MM.1S (cell line): Measurements from ENCODE around the gene LOXHD1.

ENCODE experiments used
- DNase-seq: peaks from one replicate; pipeline ENCODE4 v3.0.0-alpha.2; 2015
- H2AFZ ChIP-seq: fragments of 300-600 bp; sonication (generic); 2 replicates; pipeline ENCODE4 v1.6.0; 2016; ENCODE audit warnings: antibody characterized with exemption, low read length
- H3F3A ChIP-seq: fragments of 300-600 bp; sonication (generic); 2 replicates; pipeline ENCODE4 v1.6.1; 2016; ENCODE audit warnings: mild to moderate bottlenecking, antibody characterized with exemption, low read length, moderate library complexity, mixed read lengths; ENCODE audit not compliant: insufficient read depth
- H3K27ac ChIP-seq: fragments of 300-600 bp; sonication (generic); 2 replicates; pipeline ENCODE4 v1.5.1; 2016; ENCODE audit warnings: mild to moderate bottlenecking, low read length
- H3K27me3 ChIP-seq: fragments of 300-600 bp; sonication (generic); replicated peaks from 2 replicates; pipeline ENCODE4 v1.6.0; 2016; ENCODE audit warnings: low read length; ENCODE audit not compliant: insufficient read depth
- H3K36me3 ChIP-seq: fragments of 300-600 bp; sonication (generic); replicated peaks from 2 replicates; pipeline ENCODE4 v1.6.1; 2016; ENCODE audit warnings: mild to moderate bottlenecking, low read length, mixed read lengths; ENCODE audit not compliant: insufficient read depth
- H3K4me1 ChIP-seq: fragments of 300-600 bp; sonication (generic); 2 replicates; pipeline ENCODE4 v1.6.1; 2016; ENCODE audit warnings: low read length, mixed read lengths
- H3K4me2 ChIP-seq: fragments of 300-600 bp; sonication (generic); 2 replicates; pipeline ENCODE4 v1.6.0; 2016; ENCODE audit warnings: low read depth, low read length
- H3K4me3 ChIP-seq: fragments of 300-600 bp; sonication (generic); 2 replicates; pipeline ENCODE4 v1.5.1; 2016; ENCODE audit warnings: low read length, mixed read lengths
- H3K79me2 ChIP-seq: fragments of 300-600 bp; sonication (generic); 2 replicates; pipeline ENCODE4 v1.6.1; 2016; ENCODE audit warnings: mixed run types, low read length, mixed read lengths
- H3K9ac ChIP-seq: fragments of 300-600 bp; sonication (generic); 2 replicates; pipeline ENCODE4 v1.6.1; 2016; ENCODE audit warnings: low read length, mixed read lengths
- H3K9me2 ChIP-seq: fragments of 300-600 bp; sonication (generic); replicated peaks from 2 replicates; pipeline ENCODE4 v1.6.1; 2016; ENCODE audit warnings: mild to moderate bottlenecking, low read length, mixed read lengths; ENCODE audit not compliant: insufficient read depth
- H3K9me3 ChIP-seq: fragments of 300-600 bp; sonication (generic); replicated peaks from 2 replicates; pipeline ENCODE4 v1.6.1; 2016; ENCODE audit warnings: mild to moderate bottlenecking, low read length, mixed read lengths; ENCODE audit not compliant: insufficient read depth
- H4K20me1 ChIP-seq: fragments of 300-600 bp; sonication (generic); 2 replicates; pipeline ENCODE4 v1.6.1; 2016; ENCODE audit warnings: mild to moderate bottlenecking, low read length, moderate library complexity, mixed read lengths; ENCODE audit not compliant: insufficient read depth
- CTCF ChIP-seq: fragments of 300-600 bp; sonication (generic); IDR thresholded peaks from 2 replicates; pipeline ENCODE4 v1.5.1; 2016; ENCODE audit warnings: antibody characterized with exemption, low read length, mixed read lengths
- EZH2 ChIP-seq: fragments of 300-600 bp; sonication (generic); optimal IDR thresholded peaks from 2 replicates; pipeline ENCODE3; 2017; ENCODE audit warnings: low read depth, mild to moderate bottlenecking, antibody characterized with exemption, low read length, mixed read lengths
- EZH2phosphoT487 ChIP-seq: fragments of 300-600 bp; sonication (generic); IDR thresholded peaks from 2 replicates; pipeline ENCODE4 v1.6.1; 2018; ENCODE audit warnings: antibody characterized with exemption, low read length

The LOXHD1 gene

GRCh38 chr18:46596119-46596518 lies 60.9 kb downstream of the LOXHD1 start:
- H3K9ac ChIP-seq = no peak overlapping the region
- no peaks in the 10 kb centered on the region for H3K36me3 ChIP-seq
- peaks cover 23% of the 10 kb centered on the region for H3K4me1 ChIP-seq
- TF ChIP-seq EZH2 (no peak), CTCF (no peak), EZH2phosphoT487 (no peak)
- no peaks in the 10 kb centered on the region for H3K79me2 ChIP-seq
- H3K9me2 ChIP-seq = no peaks in the 10 kb centered on the region
- DNase-seq = peak; percentile 90
- H3K27ac ChIP-seq = peak overlapping the region; percentile 41; the same call in 1 of the 2 replicates
- H3K9me3 ChIP-seq = no peaks in the 10 kb centered on the region
- H3K4me3 ChIP-seq = no peak overlapping the region
- peak overlapping the region; percentile 38; the same call in 1 of the 2 replicates for H3K4me2 ChIP-seq
- no peaks in the 10 kb centered on the region for H3K27me3 ChIP-seq
- H4K20me1 ChIP-seq = no peaks in the 10 kb centered on the region
- H3F3A ChIP-seq = peaks cover 7% of the 10 kb centered on the region
- H2AFZ ChIP-seq = no peak overlapping the region

- Histone ChIP-seq H3K9me2 (no peaks in the 10 kb centered on the region), H3K27ac (no peak overlapping the region), H3K27me3 (no peaks in the 10 kb centered on the region), H3K9ac (no peak overlapping the region), H3K4me2 (no peak overlapping the region), H3K36me3 (no peaks in the 10 kb centered on the region), H3K4me3 (no peak overlapping the region), H2AFZ (no peak overlapping the region), H3K4me1 (peaks cover 20% of the 10 kb centered on the region), H3F3A (peaks cover 7% of the 10 kb centered on the region), H3K79me2 (no peaks in the 10 kb centered on the region), H3K9me3 (no peaks in the 10 kb centered on the region), H4K20me1 (no peaks in the 10 kb centered on the region)
- TF ChIP-seq CTCF (no peak), EZH2 (no peak), EZH2phosphoT487 (no peak)
- no peak for DNase-seq
Observed at GRCh38 chr18:46591783-46592391, 65.1 kb downstream of the LOXHD1 start.

GRCh38 chr18:46590103-46590502 lies 66.9 kb downstream of the LOXHD1 start:
- peaks cover 5% of the 10 kb centered on the region for H3K4me1 ChIP-seq
- TF ChIP-seq EZH2phosphoT487 (no peak), EZH2 (no peak), CTCF (no peak)
- H3K4me2 ChIP-seq = no peak overlapping the region
- no peaks in the 10 kb centered on the region for H3K36me3 ChIP-seq
- no peak overlapping the region for H2AFZ ChIP-seq
- no peak overlapping the region for H3K9ac ChIP-seq
- DNase-seq = no peak
- H3K9me3 ChIP-seq = no peaks in the 10 kb centered on the region
- H3K27ac ChIP-seq = no peak overlapping the region
- no peaks in the 10 kb centered on the region for H4K20me1 ChIP-seq
- H3K9me2 ChIP-seq = no peaks in the 10 kb centered on the region
- H3K79me2 ChIP-seq = no peaks in the 10 kb centered on the region
- H3K4me3 ChIP-seq = no peak overlapping the region
- H3F3A ChIP-seq = no peaks in the 10 kb centered on the region
- H3K27me3 ChIP-seq = no peaks in the 10 kb centered on the region
